HG03280 (cell line): ENCODE data around the gene CDH4.

ENCODE experiments used
- ATAC-seq: cut with Tn5 transposase; IDR thresholded peaks from one replicate; pipeline ENCODE4 v1.9.1; 2021; ENCODE audit warnings: mild to moderate bottlenecking, moderate library complexity; ENCODE audit not compliant: unreplicated experiment

Gene CDH4

DNA sequence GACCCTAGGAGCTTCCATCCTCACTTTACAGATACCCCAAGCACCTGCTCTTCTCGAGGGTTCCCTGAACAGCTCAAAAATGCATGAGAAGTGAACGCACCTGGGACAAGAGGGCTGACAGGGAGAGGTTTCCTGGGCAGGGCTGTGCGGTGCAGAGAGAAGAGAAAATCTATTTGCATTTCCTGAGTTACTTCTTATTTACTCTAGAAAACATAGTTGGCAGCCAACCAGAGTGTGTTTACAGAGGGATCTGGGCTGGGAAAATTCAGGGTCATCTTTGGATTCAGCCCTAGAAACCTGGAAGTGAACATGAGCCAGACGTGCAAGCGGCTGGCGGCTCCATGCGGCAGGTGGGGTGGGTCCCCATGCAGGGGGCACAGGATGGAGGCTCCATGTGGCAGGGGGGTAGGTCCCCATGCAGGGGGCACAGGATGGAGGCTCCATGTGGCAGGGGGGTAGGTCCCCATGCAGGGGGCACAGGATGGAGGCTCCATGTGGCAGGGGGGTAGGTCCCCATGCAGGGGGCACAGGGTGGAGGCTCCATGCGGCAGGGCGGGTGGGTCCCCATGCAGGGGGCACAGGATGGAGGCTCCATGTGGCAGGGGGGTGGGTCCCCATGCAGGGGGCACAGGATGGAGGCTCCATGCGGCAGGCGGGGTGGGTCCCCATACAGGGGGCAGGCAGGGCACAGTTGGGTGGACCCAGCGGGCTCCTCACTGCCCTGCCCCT, 471.6 kb downstream of the CDH4 start:
- ATAC-seq: no peak

DNA sequence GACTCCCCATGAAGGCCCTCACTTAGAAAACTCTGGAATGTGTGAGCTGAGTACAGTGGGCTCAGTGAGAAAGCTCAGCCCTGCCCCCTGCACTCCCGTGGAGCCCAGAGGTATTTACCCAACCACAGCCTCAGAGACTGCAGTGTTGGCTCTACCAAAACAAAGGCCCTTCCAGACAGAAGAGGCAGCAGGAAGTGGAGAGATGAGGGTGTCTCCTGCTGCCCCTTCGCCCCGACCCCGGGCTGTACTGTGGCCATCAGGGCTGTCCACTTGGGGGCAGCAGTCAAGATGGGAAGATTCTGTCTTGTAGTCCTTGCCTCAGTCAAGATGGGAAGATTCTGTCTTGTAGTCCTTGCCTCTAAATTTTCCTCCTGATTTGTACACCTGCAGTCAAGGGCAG, 472.3 kb downstream of the CDH4 start:
- no peak for ATAC-seq

DNA sequence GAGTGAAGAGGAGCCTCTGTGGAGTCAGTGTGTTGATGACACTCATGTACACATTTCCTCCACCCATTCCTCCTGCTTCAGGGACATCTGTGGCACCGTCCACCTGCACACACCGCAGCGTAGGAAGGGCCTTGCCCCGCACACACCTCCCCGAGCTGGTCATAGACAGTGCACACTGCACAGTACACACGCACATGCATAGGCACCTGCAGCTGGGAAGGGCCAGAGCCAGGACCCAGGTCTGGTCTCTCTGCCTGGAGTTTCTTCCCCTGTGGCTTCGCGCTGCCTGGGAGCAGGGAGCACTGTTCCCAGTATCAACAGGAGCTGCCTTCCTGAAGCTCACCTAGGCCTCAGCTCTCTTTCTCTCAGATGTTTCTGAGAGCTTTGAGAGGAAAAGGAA, 473.1 kb downstream of the CDH4 start:
- no peak for ATAC-seq

DNA sequence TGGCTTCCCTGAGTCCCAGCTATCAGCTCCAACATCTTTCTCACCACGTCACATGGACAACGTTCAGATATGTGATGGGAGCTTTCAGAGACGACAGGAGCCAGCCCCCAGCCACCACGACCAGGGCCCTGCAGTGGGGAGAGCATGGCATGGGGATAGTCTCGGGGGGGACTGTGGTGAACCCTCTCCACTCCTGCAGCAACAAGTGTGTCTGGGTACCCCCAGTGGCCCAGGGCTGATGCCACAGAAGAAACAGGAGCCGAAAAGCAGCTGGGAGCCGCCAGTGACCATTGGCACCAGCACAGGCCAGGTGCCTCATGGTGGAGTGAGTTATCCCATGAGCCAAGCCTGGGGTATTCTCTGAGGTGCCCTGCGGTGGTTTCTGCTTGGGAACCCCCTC, 473.9 kb downstream of the CDH4 start:
- no peak for ATAC-seq

DNA sequence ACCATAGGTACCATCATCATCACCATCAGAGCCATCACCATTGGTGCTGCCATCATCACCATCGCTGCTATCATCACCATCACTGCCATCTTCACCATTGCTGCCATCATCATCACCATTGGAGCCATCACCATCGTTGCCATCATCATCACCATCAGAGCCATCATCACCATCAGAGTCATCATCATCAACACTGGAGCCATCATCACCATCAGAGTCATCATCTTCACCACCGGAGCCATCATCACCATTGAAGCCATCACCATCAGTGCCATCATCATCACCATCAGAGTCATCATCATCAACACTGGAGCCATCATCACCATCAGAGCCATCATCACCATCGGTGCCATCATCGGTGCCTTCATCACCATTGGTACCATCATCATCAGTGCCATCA, 474.9 kb downstream of the CDH4 start:
- ATAC-seq: no peak

DNA sequence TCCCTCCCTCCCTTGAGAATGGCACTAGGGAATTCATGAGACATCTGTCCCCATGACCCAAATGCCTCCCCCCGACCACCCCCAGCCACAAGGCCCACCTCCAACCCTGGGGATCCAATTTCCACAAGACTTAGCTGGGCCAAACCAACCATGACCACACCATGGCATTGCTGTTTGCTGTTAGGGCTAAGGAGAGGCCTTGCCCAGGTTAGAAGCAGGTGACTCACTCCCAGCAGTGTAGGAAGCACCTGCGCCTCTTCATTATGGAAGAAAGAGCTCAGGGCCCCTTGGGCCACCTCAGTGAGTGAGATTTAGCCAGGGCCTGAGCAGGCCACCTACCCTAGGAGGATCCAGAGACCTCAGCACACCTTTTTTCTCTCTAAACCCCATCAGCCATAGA, 475.7 kb downstream of the CDH4 start:
- ATAC-seq: no peak

DNA sequence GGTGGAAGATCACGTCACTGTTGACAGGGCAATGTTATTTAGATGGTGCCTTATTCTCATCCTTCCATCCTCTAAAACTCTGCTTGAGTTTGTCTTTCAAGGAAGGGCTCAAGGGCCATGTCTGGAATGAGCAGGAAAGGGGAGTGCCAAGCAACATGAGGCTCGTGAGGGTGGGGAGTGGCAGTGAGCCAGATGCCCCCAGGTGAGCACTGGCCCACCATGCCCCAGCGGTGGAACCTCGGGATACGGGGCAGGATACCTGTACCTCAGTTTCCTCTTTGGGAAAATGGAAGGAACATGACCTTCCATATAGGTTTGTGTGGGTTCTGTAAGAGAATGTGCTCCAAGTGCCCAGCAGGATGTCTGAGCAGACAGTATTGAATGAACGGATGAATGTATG, 476.3 kb downstream of the CDH4 start:
- no peak for ATAC-seq

DNA sequence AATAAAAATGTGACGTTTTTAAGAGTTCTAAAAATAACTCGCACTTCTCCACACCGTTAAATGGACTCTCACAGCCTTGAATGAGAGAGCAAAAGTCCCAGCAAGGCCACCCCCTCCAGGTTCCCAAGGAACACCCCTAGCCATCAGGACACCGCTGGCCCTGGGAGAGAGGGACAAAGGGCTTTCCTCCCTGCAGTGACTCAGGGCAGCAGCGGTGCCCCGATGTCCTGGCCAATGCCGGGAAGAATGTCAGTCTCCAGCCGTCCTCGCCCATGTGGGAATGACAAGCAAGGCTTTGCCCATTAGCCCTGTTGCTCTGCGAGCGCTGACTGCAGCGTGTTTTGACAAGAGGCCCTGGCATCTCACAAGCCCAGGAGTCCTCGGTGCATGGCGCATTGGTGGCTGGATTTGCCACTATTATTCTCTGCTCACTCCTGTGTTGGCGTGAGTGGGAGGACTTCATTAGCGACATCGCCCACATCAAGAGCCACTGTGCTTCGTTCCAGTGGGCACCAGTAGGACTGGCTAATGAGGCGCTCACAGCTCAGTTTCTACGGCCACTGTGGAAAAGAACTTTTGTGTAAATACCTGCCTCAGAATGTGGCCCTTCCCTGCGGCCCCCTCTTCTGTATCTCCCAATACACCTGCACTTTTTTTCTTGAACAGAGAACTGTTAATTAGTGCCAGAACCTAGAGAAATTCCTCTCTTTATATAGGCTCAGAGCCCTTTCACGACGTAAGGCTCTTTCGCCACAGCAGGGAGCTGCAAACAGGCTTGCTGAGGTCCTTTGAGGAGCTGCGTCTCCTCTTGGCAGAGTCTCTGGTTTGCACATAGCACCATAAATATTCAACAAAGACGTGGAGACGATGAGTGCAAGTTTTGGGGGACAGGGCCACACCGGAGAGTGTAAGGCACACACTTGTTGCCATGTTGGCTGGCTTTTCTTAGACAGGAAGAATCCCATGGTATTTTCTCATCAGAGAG, 477.0 kb downstream of the CDH4 start:
- no peak for ATAC-seq

DNA sequence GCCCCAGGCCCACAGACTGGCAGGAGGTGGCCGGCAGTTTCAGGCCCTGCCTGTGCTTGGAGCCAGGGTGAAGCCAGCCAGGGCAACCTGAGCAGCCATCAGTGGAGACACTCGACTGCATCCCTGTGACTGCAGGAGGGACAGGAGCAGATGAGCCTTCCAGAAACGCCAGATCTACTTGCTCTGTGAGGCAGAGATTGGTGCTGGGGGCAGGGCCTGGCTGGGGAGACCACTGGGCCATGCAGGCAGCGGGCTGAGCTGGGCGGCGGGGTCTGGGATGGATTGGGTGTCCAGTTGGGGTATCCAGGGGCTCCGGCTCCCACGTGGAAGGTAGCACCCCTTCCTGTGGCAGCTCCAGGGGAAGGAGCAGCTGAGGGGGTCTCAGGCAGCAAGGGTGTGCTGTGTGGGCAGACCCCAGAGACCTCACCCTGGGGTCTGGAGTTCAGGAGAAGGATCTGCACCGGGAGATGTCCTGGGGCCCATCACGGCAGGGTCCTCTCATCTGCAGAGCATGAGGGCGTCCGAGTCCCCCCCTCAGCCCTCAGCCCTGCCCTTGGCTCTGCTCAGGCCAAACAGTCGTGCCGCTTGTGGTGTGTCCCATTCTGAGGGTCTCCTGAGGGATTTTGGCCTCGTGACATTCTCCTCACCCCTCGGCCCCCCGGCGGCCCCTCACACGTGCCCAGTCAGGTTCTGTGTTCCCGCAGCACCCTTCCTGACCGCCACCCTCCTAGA, 478.7 kb downstream of the CDH4 start:
- no peak for ATAC-seq

DNA sequence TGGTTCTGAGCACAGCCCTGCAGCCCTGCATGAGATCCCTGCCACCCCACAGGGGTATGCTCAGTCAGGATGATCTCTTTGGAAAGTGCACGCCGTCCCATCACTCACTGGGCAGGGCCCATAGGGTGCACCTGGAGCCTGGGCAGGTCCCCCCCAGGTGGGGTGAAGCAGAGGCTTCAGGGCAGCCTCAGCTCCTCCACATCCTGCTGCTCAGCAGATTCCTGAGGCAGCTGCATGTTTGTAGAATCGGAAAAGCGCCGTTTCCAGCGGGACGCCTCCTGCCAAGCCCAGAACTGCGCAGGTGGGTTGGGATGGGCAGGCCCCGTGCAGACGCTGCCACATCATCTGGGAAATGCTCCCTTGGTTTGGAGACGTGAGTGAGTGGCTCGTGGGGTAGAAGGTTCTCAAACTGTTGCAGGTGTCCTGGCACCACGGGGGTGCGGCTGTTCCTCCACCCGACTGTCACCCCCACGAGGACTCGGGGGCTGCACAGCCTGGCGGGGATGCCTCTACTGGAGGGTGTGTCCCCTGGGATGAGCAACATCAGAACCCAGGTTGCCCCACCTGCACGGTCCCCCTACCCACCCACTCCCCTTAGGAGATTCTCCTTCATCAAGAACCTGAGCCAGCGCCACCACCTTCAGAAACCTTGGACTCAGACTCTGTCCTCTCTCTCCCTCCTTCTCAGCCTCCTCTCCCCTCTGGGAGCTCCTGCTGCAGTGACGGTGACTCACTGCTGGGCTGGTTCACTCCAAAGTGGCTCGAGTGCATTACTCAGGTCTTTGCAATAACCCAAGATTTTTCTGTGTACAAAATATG, 479.5 kb downstream of the CDH4 start:
- ATAC-seq: no peak

DNA sequence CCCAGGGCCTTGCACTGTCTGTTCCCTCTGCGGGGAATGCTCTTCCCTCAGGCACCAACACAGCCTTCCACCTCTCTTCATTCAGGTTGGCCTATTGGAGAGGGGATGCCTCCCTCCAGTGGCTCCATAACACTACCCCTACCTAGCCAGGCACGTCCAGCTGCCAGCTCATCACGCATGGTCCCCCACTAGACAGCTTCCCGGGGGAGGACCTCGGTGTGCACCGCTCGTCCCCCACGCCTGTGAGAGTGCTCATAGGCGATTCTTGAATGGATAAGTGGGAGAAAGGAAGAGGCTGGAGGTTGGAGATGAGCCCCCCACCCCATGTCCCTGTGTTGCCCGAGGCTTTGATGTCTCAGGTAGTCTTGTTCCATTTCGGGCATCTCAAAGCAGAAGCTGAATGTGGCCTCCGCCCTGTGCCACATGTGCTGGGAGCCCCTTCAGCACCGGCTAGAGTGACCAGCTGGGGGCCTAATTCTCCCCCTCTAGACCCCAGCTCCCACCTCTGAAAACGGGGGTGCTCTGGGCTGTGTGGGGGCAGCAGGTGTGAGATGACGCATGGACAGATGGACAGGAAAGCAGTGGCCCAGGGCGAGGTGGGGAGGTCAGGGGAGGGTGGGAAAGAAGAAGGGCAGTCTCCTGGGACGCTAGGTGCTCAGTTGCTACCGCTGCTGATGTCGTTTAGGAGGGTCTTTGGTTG, 480.6 kb downstream of the CDH4 start:
- no peak for ATAC-seq

DNA sequence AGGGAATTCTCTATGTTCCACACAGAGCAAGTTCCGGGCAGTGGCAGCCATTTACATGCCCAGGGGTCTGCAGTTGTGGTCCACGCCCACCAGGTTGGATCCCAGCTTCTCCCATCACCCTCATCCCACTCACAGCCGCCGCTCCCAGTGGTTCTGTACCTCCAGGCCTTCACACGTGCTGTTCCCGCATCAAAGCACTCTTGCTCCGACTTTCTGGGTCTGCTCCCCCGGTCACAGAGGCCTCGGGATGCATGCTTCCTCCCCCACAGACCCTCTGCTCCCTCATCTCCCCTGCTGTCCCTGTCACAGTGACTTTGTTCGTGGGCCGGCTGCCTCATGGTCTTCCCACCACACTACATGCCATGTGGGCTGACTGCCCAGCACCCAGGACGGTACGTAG, 481.2 kb downstream of the CDH4 start:
- no peak for ATAC-seq

DNA sequence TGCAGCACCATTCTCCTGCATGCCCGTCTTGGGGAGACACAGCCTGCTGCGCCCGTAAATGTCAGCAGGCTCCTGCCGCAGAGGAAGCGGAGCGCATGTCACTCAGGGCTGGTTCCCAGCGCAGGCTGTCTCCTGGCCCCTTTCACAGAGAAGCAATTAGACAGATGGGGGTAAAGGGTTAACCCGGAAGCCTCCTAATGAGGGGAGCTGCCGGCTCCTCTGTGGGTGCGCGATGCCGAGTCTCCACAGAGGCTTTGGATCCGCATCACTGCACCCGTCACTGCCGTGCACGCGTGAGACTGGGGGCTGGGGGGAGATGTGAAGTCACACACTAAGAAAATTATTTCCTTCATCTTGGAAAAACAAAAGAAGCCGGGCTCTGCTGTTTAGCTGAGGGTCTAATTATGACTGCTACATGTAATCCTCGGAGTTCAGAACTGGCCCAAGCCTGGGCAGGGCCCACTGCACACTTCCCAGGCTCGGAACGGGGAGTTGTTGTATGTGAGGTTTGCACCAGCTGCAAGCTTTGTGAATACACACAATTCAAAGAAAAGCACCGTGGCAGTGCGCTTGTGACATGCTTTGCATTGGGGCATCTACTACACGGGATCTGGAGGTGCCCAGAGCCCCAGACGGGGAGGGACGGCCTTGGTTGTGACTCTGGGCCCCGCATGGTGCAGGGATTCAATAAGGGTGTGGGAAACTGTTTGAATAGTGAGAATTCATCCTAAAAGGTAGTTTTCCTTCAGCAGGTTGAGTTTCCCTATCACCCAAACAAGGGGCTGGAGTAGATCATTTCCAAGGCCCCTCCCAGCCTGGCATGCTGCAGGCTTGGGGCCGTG, 482.1 kb downstream of the CDH4 start:
- no peak for ATAC-seq

DNA sequence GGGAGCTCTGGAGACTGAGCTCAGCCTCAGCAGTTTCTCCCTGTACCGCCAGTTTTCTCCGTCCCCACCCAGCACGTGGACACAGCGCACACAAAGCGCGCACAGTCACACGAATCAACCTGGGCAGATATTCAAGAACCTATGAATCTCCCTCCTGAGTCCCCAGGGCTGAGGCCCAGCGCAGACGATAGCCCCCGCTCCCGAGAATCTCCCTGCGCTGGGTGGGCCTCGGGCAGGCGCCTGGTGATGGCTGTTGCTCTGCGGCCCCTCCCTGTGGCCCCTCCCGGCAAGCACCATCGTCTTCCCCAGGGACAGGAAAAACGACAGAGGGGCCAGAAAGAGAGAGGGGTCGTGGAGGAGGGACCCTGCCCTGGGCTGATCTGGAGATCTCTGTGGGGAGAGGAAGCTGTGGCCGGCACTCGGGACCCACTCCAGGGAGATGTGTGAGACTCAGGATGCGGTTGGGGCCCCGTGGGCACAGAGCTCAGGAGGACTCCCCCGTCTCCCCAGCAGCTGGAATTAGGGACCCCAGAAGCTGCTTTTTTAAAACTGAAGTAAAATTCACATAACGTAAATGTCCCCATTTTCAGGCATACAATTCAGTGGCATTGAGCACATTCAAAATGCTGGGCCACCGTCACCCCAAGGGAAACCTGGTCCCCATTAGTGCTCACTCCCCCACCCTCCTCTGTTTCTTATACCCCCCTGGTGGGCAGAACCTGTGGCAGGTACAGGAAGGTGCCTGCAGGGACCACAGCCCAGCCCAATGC, 482.9 kb downstream of the CDH4 start:
- no peak for ATAC-seq

DNA sequence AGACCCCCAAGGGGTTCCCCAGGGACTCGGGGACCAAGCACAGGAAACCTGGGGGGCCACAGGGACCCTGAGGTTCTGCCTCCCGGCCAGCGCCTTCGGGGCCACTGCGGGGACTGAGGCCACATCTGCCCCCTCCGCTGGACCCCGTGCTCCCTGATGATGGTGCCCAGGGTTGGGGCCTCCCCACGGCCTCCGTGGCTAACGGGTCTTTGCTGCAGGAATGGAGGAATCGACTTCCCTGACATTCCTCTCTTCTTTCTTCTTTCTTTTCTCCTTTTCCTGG, 483.4 kb downstream of the CDH4 start:
- no peak for ATAC-seq

DNA sequence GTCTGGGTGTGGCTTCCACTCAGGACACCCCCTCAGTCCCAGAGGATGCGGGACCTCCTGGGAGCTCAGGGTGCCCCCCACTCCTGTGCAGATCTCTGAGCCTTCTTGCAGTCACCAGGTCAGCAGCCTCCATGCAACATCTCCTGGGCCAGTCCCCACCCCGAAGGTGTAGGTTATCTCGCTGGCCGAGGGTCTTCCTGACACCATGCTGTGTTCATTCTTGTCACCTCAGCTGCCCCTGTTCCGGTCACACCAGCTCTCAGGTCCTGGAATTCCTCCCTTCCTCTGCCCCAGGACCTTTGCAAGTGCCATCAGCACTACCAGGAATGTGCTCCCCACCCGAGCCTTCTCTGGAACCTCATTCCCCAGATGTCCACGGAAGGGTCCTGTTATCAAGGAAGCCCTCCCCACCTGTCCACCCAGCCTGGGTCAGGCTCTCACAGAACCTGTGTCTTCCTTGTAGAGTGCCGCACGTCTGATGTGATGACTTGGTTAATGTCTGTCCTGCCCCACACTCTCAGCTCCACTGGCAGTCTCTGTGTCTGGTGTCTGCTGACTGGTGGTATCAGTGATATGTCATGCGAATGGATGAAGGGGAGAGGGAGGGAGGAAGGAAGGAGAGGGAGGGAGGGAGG, 484.1 kb downstream of the CDH4 start:
- ATAC-seq: no peak

DNA sequence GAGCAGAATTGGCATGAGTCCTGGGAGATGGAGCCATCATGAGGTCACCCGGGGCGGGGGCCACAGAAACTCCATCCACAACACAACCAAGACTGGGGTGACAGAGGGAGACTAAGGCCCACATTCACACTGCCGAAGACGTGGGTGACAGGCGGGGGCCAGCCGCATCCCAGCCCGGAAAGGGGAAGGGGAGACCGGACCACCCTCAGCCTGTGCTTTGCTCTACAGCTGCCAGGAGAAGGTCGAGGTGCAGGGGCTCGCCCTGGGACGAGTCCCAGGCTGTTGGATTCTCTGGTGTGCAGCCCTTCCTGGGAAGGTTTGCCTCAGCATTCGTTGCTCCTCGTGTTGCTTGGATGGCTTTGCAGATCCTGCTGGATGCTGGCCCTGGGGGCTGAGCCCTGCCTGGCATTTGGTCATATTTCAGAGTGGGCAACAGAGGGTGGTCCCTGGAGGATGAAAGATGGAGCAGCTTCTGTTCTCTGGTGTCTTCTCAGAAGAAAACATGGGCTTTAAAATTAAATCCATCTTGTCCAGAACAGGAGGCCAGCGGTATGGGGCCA, 484.8 kb downstream of the CDH4 start:
- no peak for ATAC-seq

DNA sequence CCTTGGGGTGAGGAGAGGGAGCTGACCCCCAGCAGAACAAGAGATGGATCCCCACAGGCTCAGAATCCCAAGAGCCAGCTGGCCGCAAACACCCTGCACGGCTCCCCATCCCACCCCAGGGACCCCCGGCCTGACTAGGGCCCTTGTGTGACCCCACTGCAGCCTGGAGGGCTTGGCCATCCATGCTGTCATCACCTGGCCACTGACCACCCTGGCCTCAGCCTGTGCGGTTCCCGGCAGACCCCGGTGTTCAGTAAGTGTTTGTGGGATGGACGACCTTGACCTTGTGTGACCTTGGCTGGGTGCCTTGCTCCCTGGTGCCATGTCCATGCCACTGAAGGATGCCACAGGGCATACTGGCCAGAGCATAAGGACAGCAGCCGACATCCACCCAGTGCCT, 485.3 kb downstream of the CDH4 start:
- ATAC-seq: no peak
